Endodermal cell (in vitro differentiated cells): ENCODE measurements around the gene NDOR1. TPM values are rescaled to one million over a fixed set of nuclear protein-coding genes. Genes with fewer than 3 reads are reported as not detected.

Experiments
- DNase-seq: peaks from one replicate; pipeline ENCODE4 v3.0.0-alpha.2; 2017
- H3K27ac ChIP-seq: 2 replicates; pipeline ENCODE4 v1.5.1; 2013; ENCODE audit warnings: mild to moderate bottlenecking, low read depth, low read length, moderate library complexity
- H3K27me3 ChIP-seq: 2 replicates; pipeline ENCODE4 v1.6.1; 2013; ENCODE audit warnings: mild to moderate bottlenecking, low read length, moderate library complexity; ENCODE audit not compliant: insufficient read depth, control insufficient read depth, poor library complexity, severe bottlenecking
- H3K36me3 ChIP-seq: 2 replicates; pipeline ENCODE4 v1.7.0; 2013; ENCODE audit warnings: mild to moderate bottlenecking, low read length, moderate library complexity; ENCODE audit not compliant: control insufficient read depth, insufficient read depth
- H3K4me1 ChIP-seq: one replicate; pipeline ENCODE4 v1.7.0; 2013; ENCODE audit warnings: low read length; ENCODE audit not compliant: control insufficient read depth, insufficient read depth
- H3K4me3 ChIP-seq: 2 replicates; pipeline ENCODE4 v1.5.1; 2013; ENCODE audit warnings: mild to moderate bottlenecking, low read length, moderate library complexity
- H3K9ac ChIP-seq: 2 replicates; pipeline ENCODE4 v1.6.1; 2013; ENCODE audit warnings: mild to moderate bottlenecking, low read length, moderate library complexity; ENCODE audit not compliant: poor library complexity, severe bottlenecking; ENCODE audit errors: extremely low read depth
- H3K9me3 ChIP-seq: 2 replicates; pipeline ENCODE4 v1.6.1; 2013; ENCODE audit warnings: mild to moderate bottlenecking, low read length, moderate library complexity; ENCODE audit not compliant: control insufficient read depth
- H3K27ac Mint-ChIP-seq: 2 replicates; pipeline ENCODE4 v1.8.0; 2020; ENCODE audit warnings: mixed read lengths
- H3K27me3 Mint-ChIP-seq: 2 replicates; pipeline ENCODE4 v1.8.0; 2021; ENCODE audit warnings: mild to moderate bottlenecking, mixed read lengths; ENCODE audit not compliant: insufficient read depth
- H3K36me3 Mint-ChIP-seq: 2 replicates; pipeline ENCODE4 v1.8.0; 2020; ENCODE audit warnings: low read depth, mixed read lengths
- H3K4me1 Mint-ChIP-seq: 2 replicates; pipeline ENCODE4 v1.8.0; 2020; ENCODE audit warnings: mixed read lengths
- H3K4me3 Mint-ChIP-seq: 2 replicates; pipeline ENCODE4 v1.8.0; 2020; ENCODE audit warnings: mild to moderate bottlenecking, moderate library complexity, mixed read lengths
- H3K9me3 Mint-ChIP-seq: 2 replicates; pipeline ENCODE4 v1.8.0; 2020; ENCODE audit warnings: mild to moderate bottlenecking, mixed read lengths
- CTCF ChIP-seq: fragments of 200-600 bp; sonication (generic); conservative IDR thresholded peaks from 2 replicates; pipeline ENCODE4 v1.5.0; 2021; ENCODE audit warnings: antibody characterized with exemption, mild to moderate bottlenecking
- WGBS, 2 experiments: methylation state at CpG; one replicate each; pipeline versions ENCODE4 v1.1.5 to v1.1.7; 2013; ENCODE audit warnings: missing lambda C conversion rate in 2 of 2, mixed read lengths in 1 of 2; ENCODE audit not compliant: insufficient coverage in 1 of 2, insufficient read length in 1 of 2; 5-methylcytosine and 5-hydroxymethylcytosine counted together
- total RNA-seq, 2 donors: library from RNA; stranded (reverse); fragmentation: NEBNext Ultra II Directional in 1 of 2; extraction: Animal tissue kit (Norgen Biotek cat#: 25700) in 1 of 2; gene quantifications; 2 replicates in 1 of 2; 3 replicates in 1 of 2; pipeline ENCODE4 v1.2.1, GENCODE V29; 2021

The NDOR1 gene
- total RNA-seq, 2 donors from 2014 or later, result 39.2 to 41.4 TPM

DNA sequence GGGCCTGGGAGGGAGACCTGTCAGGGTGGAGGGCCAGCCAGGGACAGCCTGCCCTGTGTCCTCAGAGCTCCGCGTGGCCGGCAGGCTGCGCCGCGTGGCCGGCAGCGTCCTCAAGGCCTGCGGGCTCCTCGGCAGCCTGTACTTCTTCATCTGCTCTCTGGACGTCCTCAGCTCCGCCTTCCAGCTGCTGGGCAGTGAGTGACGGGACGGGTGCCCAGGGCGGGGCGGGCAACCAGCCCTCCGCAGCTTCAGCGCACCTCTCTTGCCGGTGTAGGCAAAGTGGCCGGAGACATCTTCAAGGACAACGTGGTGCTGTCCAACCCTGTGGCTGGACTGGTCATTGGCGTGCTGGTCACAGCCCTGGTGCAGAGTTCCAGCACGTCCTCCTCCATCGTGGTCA, 27.0 kb downstream of the NDOR1 start:
- WGBS, 2 experiments, result 94 to 100% methylated on average over 7 to 24 of the region's 24 CpGs
- Histone ChIP-seq H3K36me3 (no peaks in the 10 kb centered on the region), H3K27ac (no peak overlapping the region), H3K4me3 (no peak overlapping the region), H3K27me3 (no peaks in the 10 kb centered on the region), H3K9ac (no peak overlapping the region), H3K4me1 (peaks cover 9% of the 10 kb centered on the region), H3K9me3 (no peaks in the 10 kb centered on the region)
- H3K4me3 Mint-ChIP-seq, result no peak overlapping the region
- TF ChIP-seq CTCF, result no peak
- no peak overlapping the region for H3K27ac Mint-ChIP-seq
- H3K9me3 Mint-ChIP-seq, result no peaks in the 10 kb centered on the region
- DNase-seq, result no peak
- H3K4me1 Mint-ChIP-seq, result peaks cover 8% of the 10 kb centered on the region
- no peaks in the 10 kb centered on the region for H3K36me3 Mint-ChIP-seq
- no peaks in the 10 kb centered on the region for H3K27me3 Mint-ChIP-seq

- Histone ChIP-seq H3K27ac (no peak overlapping the region), H3K4me1 (peaks cover 15% of the 10 kb centered on the region), H3K36me3 (no peaks in the 10 kb centered on the region), H3K9ac (no peak overlapping the region), H3K4me3 (no peak overlapping the region), H3K9me3 (no peaks in the 10 kb centered on the region), H3K27me3 (no peaks in the 10 kb centered on the region)
- H3K27ac Mint-ChIP-seq, result no peak overlapping the region
- DNase-seq, result no peak
- WGBS, 2 experiments, result 91 to 95% methylated on average over 14 to 39 of the region's 40 CpGs
- no peaks in the 10 kb centered on the region for H3K27me3 Mint-ChIP-seq
- H3K4me1 Mint-ChIP-seq, result peaks cover 13% of the 10 kb centered on the region
- H3K36me3 Mint-ChIP-seq, result no peaks in the 10 kb centered on the region
- TF ChIP-seq CTCF, result no peak
- no peak overlapping the region for H3K4me3 Mint-ChIP-seq
- H3K9me3 Mint-ChIP-seq, result no peaks in the 10 kb centered on the region
Observed at GRCh38 chr9:137233143-137233980, 27.9 kb downstream of the NDOR1 start.

GRCh38 chr9:137234055-137234697, 28.7 kb downstream of the NDOR1 start:
- no peaks in the 10 kb centered on the region for H3K9me3 ChIP-seq
- TF ChIP-seq CTCF, result no peak
- Mint-ChIP-seq H3K36me3 (no peaks in the 10 kb centered on the region), H3K9me3 (no peaks in the 10 kb centered on the region), H3K27ac (no peak overlapping the region), H3K27me3 (no peaks in the 10 kb centered on the region), H3K4me1 (peaks cover 16% of the 10 kb centered on the region), H3K4me3 (no peak overlapping the region)
- no peak for DNase-seq
- H3K4me3 ChIP-seq, result no peak overlapping the region
- no peak overlapping the region for H3K9ac ChIP-seq
- H3K4me1 ChIP-seq, result peaks cover 20% of the 10 kb centered on the region
- whole genome bisulfite sequencing, 2 experiments, result 89 to 91% methylated on average over 24 to 40 of the region's 40 CpGs
- peaks cover 5% of the 10 kb centered on the region for H3K36me3 ChIP-seq
- H3K27me3 ChIP-seq, result no peaks in the 10 kb centered on the region
- H3K27ac ChIP-seq, result no peak overlapping the region
